Stimulated activated CD8-positive, alpha-beta memory T cell treated with anti-CD3 and anti-CD28 coated beads, Interleukin-12 subunit alpha, Interleukin-12 subunit beta, amount 100 ng/mL, for 24 hours (primary cell): ENCODE measurements around the gene MZF1.
A peak's percentile ranks its signal among the peaks of the same experiment; 100 is the strongest.
"Not testable (repeated sequence)": the region's sequence is repeated elsewhere in the genome, so short reads cannot be mapped to it uniquely, and the experiment has no call there.

Experiments used
- DNase-seq: peaks from one replicate; pipeline ENCODE4 v3.0.0-alpha.2; 2020; ENCODE audit errors: extremely low read depth

The MZF1 gene

GRCh38 chr19:58572818-58573657, at the start of gene MZF1:
TSS of gene MZF1 (minus strand) at chr19:58573335. CDS start at chr19:58571389, 1,946 bp downstream.
- peak; percentile 99 for DNase-seq

- DNase-seq, result not testable (repeated sequence)
Measured at GRCh38 chr19:58607213-58607612, 34.1 kb upstream of the MZF1 start.

GRCh38 chr19:58606251-58606896, 33.2 kb upstream of the MZF1 start:
- DNase-seq, result not testable (repeated sequence)

GRCh38 chr19:58586133-58586765, 13.1 kb upstream of the MZF1 start:
- DNase-seq, result no peak

GRCh38 chr19:58585442-58586132, 12.5 kb upstream of the MZF1 start:
- DNase-seq, result no peak

GRCh38 chr19:58584498-58585441, 11.6 kb upstream of the MZF1 start:
- DNase-seq, result no peak

GRCh38 chr19:58582985-58583384, 9.8 kb upstream of the MZF1 start:
- no peak for DNase-seq

GRCh38 chr19:58581227-58582141, 8.3 kb upstream of the MZF1 start:
- peak; percentile 69 for DNase-seq

- no peak for DNase-seq
Measured at GRCh38 chr19:58579473-58580142, 6.5 kb upstream of the MZF1 start.

- no peak for DNase-seq
Measured at GRCh38 chr19:58578012-58578925, 5.1 kb upstream of the MZF1 start.

GRCh38 chr19:58577581-58577980, 4.4 kb upstream of the MZF1 start:
- DNase-seq, result not testable (repeated sequence)

- peak; percentile 61 for DNase-seq
Measured at GRCh38 chr19:58575183-58576041, 2.3 kb upstream of the MZF1 start.

- DNase-seq, result no peak
Measured at GRCh38 chr19:58573658-58574164, 576 bp upstream of the MZF1 start.

GRCh38 chr19:58572026-58572817, 913 bp downstream of the MZF1 start:
- no peak for DNase-seq

- no peak for DNase-seq
Measured at GRCh38 chr19:58571575-58571947, 1.6 kb downstream of the MZF1 start.
